OCI-LY7 (cell line): ENCODE results near the gene FBLN1.

Experiments used
- EZH2phosphoT487 ChIP-seq: fragments of 200-600 bp; sonication (generic); IDR thresholded peaks from 2 replicates; pipeline ENCODE4 v1.6.1; 2018; ENCODE audit warnings: low read depth, borderline replicate concordance, mild to moderate bottlenecking, mixed run types, antibody characterized with exemption, low read length, moderate library complexity, mixed read lengths
- TF ChIP-seq, protein P1 (sequence below): fragments of 200-600 bp; sonication (generic); conservative IDR thresholded peaks from 2 replicates; pipeline ENCODE4 v1.5.1; 2014; ENCODE audit warnings: mild to moderate bottlenecking, antibody characterized with exemption, low read length, moderate library complexity, mixed read lengths

DNA sequence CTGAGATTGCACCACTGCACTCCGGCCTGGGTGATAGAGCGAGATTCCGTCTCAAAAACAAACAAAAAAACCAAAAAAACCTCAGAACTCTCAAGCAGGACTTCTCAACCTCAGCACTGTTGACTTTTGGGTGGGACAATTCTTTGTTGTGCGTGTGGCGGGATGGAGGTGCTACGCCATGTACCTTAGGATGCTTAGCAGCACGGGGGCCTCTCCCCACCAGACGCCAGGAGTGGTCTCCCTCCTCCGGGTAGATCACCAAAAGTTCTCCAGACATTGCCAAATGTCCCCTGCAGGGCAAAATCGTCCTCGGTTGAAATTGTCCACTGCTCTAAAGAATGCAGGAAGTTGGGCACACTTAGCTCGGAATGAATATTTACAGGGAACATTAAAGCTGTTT, 142.0 kb downstream of the FBLN1 start:
- TF ChIP-seq, protein P1, sequence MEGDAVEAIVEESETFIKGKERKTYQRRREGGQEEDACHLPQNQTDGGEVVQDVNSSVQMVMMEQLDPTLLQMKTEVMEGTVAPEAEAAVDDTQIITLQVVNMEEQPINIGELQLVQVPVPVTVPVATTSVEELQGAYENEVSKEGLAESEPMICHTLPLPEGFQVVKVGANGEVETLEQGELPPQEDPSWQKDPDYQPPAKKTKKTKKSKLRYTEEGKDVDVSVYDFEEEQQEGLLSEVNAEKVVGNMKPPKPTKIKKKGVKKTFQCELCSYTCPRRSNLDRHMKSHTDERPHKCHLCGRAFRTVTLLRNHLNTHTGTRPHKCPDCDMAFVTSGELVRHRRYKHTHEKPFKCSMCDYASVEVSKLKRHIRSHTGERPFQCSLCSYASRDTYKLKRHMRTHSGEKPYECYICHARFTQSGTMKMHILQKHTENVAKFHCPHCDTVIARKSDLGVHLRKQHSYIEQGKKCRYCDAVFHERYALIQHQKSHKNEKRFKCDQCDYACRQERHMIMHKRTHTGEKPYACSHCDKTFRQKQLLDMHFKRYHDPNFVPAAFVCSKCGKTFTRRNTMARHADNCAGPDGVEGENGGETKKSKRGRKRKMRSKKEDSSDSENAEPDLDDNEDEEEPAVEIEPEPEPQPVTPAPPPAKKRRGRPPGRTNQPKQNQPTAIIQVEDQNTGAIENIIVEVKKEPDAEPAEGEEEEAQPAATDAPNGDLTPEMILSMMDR, result no peak
- no peak for TF ChIP-seq EZH2phosphoT487
